NB4 (cell line): ENCODE measurements around the gene NFIA.

Experiments
- MYC ChIP-seq: IDR thresholded peaks from 2 replicates; pipeline ENCODE4 v1.6.1; 2011; ENCODE audit warnings: low read depth, low read length
- POLR2A ChIP-seq: IDR thresholded peaks from 2 replicates; pipeline ENCODE4 v1.6.1; 2011; ENCODE audit warnings: mild to moderate bottlenecking; ENCODE audit not compliant: insufficient read length; ENCODE audit errors: extremely low read depth
- TF ChIP-seq, protein P1 (sequence below): IDR thresholded peaks from one replicate; pipeline ENCODE4 v1.5.1; 2012; ENCODE audit warnings: low read depth, low read length
- TF ChIP-seq, protein P2 (sequence below): IDR thresholded peaks from 2 replicates; pipeline ENCODE4 v1.6.1; 2011; ENCODE audit warnings: low read depth, low read length

DNA sequence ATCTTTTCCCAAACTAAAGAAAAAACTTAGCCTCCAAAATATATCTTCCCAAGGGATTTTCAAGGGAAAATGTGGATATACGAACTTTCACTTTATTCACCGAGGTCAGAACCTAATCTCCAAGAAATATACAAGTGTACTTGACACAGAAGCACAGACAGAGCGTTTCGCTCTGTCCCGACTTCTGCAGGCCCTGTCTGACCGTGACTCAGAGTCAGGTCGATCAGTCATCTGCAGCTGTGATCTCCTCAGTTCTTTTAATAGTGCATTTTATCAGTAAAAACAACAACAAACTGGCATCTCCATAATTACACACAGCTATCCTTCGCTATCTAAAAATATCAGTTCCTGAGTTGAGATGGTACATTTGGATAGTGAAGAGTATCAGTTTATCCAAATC, 416.0 kb downstream of the NFIA start:
- TF ChIP-seq, protein P1, sequence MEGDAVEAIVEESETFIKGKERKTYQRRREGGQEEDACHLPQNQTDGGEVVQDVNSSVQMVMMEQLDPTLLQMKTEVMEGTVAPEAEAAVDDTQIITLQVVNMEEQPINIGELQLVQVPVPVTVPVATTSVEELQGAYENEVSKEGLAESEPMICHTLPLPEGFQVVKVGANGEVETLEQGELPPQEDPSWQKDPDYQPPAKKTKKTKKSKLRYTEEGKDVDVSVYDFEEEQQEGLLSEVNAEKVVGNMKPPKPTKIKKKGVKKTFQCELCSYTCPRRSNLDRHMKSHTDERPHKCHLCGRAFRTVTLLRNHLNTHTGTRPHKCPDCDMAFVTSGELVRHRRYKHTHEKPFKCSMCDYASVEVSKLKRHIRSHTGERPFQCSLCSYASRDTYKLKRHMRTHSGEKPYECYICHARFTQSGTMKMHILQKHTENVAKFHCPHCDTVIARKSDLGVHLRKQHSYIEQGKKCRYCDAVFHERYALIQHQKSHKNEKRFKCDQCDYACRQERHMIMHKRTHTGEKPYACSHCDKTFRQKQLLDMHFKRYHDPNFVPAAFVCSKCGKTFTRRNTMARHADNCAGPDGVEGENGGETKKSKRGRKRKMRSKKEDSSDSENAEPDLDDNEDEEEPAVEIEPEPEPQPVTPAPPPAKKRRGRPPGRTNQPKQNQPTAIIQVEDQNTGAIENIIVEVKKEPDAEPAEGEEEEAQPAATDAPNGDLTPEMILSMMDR = no peak
- TF ChIP-seq POLR2A (no peak), MYC (no peak)
- TF ChIP-seq, protein P2, sequence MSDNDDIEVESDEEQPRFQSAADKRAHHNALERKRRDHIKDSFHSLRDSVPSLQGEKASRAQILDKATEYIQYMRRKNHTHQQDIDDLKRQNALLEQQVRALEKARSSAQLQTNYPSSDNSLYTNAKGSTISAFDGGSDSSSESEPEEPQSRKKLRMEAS = no peak
